Choroid plexus epithelial cell (primary cell): ENCODE data around the gene CSK.

ENCODE experiments used
- DNase-seq: peaks from one replicate; pipeline ENCODE4 v3.0.0-alpha.2; 2010; ENCODE audit warnings: low read depth
- H3K4me3 ChIP-seq: 2 replicates; pipeline ENCODE4 v1.5.1; 2011; ENCODE audit warnings: low read depth, mild to moderate bottlenecking, control low read depth, low read length, moderate library complexity
- CTCF ChIP-seq: conservative IDR thresholded peaks from 2 replicates; pipeline ENCODE4 v1.5.1; 2011; ENCODE audit warnings: low read depth, mild to moderate bottlenecking, control low read depth, inconsistent platforms, low read length, moderate library complexity

The CSK gene

GRCh38 chr15:74788683-74789151 lies 6.8 kb downstream of the CSK start:
- no peak overlapping the region for H3K4me3 ChIP-seq
- no peak for TF ChIP-seq CTCF
- DNase-seq, result no peak

GRCh38 chr15:74789171-74789631 lies 7.3 kb downstream of the CSK start:
- DNase-seq, result no peak
- TF ChIP-seq CTCF, result no peak
- H3K4me3 ChIP-seq, result no peak overlapping the region

GRCh38 chr15:74789741-74790079 lies 7.8 kb downstream of the CSK start:
- H3K4me3 ChIP-seq, result no peak overlapping the region
- no peak for TF ChIP-seq CTCF
- DNase-seq, result no peak

GRCh38 chr15:74790080-74790916 lies 8.4 kb downstream of the CSK start:
- no peak for TF ChIP-seq CTCF
- peak; percentile 90 for DNase-seq
- H3K4me3 ChIP-seq, result no peak overlapping the region

GRCh38 chr15:74791007-74791406 lies 9.1 kb downstream of the CSK start:
- TF ChIP-seq CTCF, result no peak
- H3K4me3 ChIP-seq, result no peak overlapping the region
- no peak for DNase-seq

- no peak overlapping the region for H3K4me3 ChIP-seq
- no peak for TF ChIP-seq CTCF
- DNase-seq, result no peak
Observed at GRCh38 chr15:74791667-74792066, 9.8 kb downstream of the CSK start.
